Measurements from ENCODE around the gene BCOR. TPM values are rescaled to one million over a fixed set of nuclear protein-coding genes. Genes with fewer than 3 reads are reported as not detected.

Gene BCOR
- total and polyA plus RNA-seq, 2 of the 4 experiments (the other 2 are of a cell fraction): 7.5 to 9.0 TPM

GRCh38 chrX:40097141-40097503 is 636 bp downstream of the BCOR start:
- WGBS, 2 experiments (ENCODE audit: extremely low coverage in 2 of 2, insufficient read length in 1 of 2): no CpG with 5 or more reads among the region's 42 CpGs

More at GRCh38 chrX:40097141-40097503, 636 bp downstream of the BCOR start:
- intact Hi-C loops (cut with micrococcal nuclease): loop anchor here (5.0 to 10.0 kb wide), 3 partner anchors 55 to 442 kb away; no protein-coding TSS in a partner anchor
- H3K9me3 ChIP-seq (ENCODE audit: control insufficient read depth, insufficient read depth, low read length): no peaks in the 10 kb centered on the region
- H4K20me1 ChIP-seq (ENCODE audit: insufficient read depth, low read length): peaks cover 27% of the 10 kb centered on the region
- in situ Hi-C loops (cut with MboI; ENCODE audit: low sequenced_read_pairs): no loop called here
- peaks cover 5% of the 10 kb centered on the region for H3K9me1 ChIP-seq (ENCODE audit: insufficient read depth, low read length)
- no peak for TF ChIP-seq CTCF (conservative IDR thresholded peaks at IDR 0.05; ENCODE audit: low read depth, low read length)
- TF ChIP-seq RFX5 (IDR thresholded peaks at IDR 0.05; ENCODE audit: low read depth, low read length): no peak
- TF ChIP-seq, protein P1, sequence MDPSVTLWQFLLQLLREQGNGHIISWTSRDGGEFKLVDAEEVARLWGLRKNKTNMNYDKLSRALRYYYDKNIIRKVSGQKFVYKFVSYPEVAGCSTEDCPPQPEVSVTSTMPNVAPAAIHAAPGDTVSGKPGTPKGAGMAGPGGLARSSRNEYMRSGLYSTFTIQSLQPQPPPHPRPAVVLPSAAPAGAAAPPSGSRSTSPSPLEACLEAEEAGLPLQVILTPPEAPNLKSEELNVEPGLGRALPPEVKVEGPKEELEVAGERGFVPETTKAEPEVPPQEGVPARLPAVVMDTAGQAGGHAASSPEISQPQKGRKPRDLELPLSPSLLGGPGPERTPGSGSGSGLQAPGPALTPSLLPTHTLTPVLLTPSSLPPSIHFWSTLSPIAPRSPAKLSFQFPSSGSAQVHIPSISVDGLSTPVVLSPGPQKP (IDR thresholded peaks at IDR 0.05; ENCODE audit: borderline replicate concordance, low read depth, low read length): no peak
- no peak for TF ChIP-seq FOS (IDR thresholded peaks at IDR 0.05; ENCODE audit: low read depth, low read length)
- TF ChIP-seq CEBPB (IDR thresholded peaks at IDR 0.05; ENCODE audit: low read depth, low read length): no peak
- TF ChIP-seq BHLHE40 (IDR thresholded peaks at IDR 0.05; ENCODE audit: low read depth, low read length): no peak
- no peak overlapping the region for H3K56ac ChIP-seq (ENCODE audit: extremely low read depth, insufficient read depth, low read length)
- CTCF ChIA-PET: interaction anchor here (1.5 kb wide), 1 partner anchor 9 kb away, joined by 5 read pairs; no protein-coding TSS in a partner anchor
- H2AK9ac ChIP-seq (replicated peaks; ENCODE audit: low read depth, low read length, poor library complexity): no peak overlapping the region
- no peak overlapping the region for H3K4me2 ChIP-seq (ENCODE audit: low read depth, low read length)
- H4K5ac ChIP-seq (ENCODE audit: low read depth, low read length): no peak overlapping the region
- no peak overlapping the region for H2BK20ac ChIP-seq (ENCODE audit: low read depth, low read length)
- no peak overlapping the region for H4K8ac ChIP-seq (ENCODE audit: low read depth in 2 of 2, low read length in 2 of 2)
- H3K23ac ChIP-seq (ENCODE audit: low read depth, low read length): no peak overlapping the region
- no peak overlapping the region for H2AFZ ChIP-seq (replicated peaks; ENCODE audit: low read length, poor library complexity)
- H3K27ac ChIP-seq (ENCODE audit: insufficient read depth, low read length): no peak overlapping the region; the same call in 1 of the 2 replicates
- H3K18ac ChIP-seq (ENCODE audit: low read depth, low read length): no peak overlapping the region
- H2BK120ac ChIP-seq (ENCODE audit: low read depth, low read length): no peak overlapping the region
- POLR2A ChIA-PET (ENCODE audit: unreplicated experiment): interaction anchor here (0.6 to 1.0 kb wide), 2 partner anchors 289 to 366 kb away, joined by 4 read pairs; no protein-coding TSS in a partner anchor
- peaks cover 3% of the 10 kb centered on the region for H3K4me1 ChIP-seq (ENCODE audit: control insufficient read depth, insufficient read depth, low read length)
- no peaks in the 10 kb centered on the region; the same call in 1 of the 2 replicates for H3K27me3 ChIP-seq (ENCODE audit: control insufficient read depth, insufficient read depth, low read length)
- BruUV-seq (replicated peaks): no TSS peak
- no peak overlapping the region for H2BK15ac ChIP-seq (ENCODE audit: low read depth, low read length)
- peak overlapping the region; percentile 86 for H3K4me3 ChIP-seq (ENCODE audit: insufficient read depth, low read depth, low read length)
- no peaks in the 10 kb centered on the region for H3K36me3 ChIP-seq (ENCODE audit: control insufficient read depth, insufficient read depth, low read length)
- dilution Hi-C loops (cut with HindIII; ENCODE audit: low sequenced_read_pairs, unreplicated experiment): no loop called here
- no peak overlapping the region for H2BK5ac ChIP-seq (ENCODE audit: low read depth, low read length, poor library complexity, severe bottlenecking)
- no peak overlapping the region for H2AK5ac ChIP-seq (ENCODE audit: low read depth, low read length)
- ATAC-seq (ENCODE audit: low read depth): no peak
- peaks cover 0 to 24% of the 10 kb centered on the region in 2 experiments; a peak in 3 of 4 replicates for H3K79me1 ChIP-seq (ENCODE audit: low read depth in 1 of 2, low read length in 2 of 2)
- H3K4ac ChIP-seq (ENCODE audit: low read depth, low read length): no peak overlapping the region
- H3K14ac ChIP-seq (replicated peaks; ENCODE audit: low read depth, low read length): no peak overlapping the region
- no peak overlapping the region for H4K91ac ChIP-seq (ENCODE audit: insufficient read depth, low read depth, low read length)
- no peak for DNase-seq
- H3K9ac ChIP-seq (ENCODE audit: low read depth, low read length): peak overlapping the region; percentile 65; the same call in 1 of the 2 replicates
